Body of pancreas (tissue), 4 donors: ENCODE data around the gene REPIN1.

Source experiments
- POLR2A ChIP-seq, 3 donors: fragments of 450-650 bp; IDR thresholded peaks; one replicate each; pipeline ENCODE4 v1.6.1; 2016; ENCODE audit warnings: antibody characterized with exemption in 3 of 3, mild to moderate bottlenecking in 2 of 3
- TF ChIP-seq, protein P1 (sequence below), 7 experiments: fragments of 450-650 bp in 4 of 7; fragments of 200-600 bp in 3 of 7; sonication (generic) in 3 of 7; IDR thresholded peaks; one replicate each; pipeline ENCODE4 v1.5.1; 2016 to 2019; ENCODE audit warnings: antibody characterized with exemption in 7 of 7

DNA sequence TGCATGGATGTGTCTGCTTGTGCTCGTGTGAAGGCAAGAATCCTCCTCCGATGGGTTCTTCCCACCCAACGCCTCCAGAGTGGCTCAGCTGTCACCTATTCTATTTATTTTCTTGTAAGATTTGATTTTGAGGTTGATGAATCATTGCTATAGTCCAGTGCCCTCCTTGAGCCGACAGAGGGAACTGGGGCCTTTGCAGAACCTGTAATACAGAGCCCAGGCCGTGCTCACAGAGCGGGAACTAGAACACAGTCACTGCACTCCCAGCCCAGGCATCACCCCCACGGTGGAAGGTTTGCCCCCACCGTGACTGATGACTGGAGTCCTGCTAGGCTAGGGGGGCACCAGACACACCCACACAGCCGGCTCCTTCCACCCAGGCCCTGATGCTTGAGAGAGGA is 29.2 kb upstream of the REPIN1 start:
- TF ChIP-seq, protein P1, sequence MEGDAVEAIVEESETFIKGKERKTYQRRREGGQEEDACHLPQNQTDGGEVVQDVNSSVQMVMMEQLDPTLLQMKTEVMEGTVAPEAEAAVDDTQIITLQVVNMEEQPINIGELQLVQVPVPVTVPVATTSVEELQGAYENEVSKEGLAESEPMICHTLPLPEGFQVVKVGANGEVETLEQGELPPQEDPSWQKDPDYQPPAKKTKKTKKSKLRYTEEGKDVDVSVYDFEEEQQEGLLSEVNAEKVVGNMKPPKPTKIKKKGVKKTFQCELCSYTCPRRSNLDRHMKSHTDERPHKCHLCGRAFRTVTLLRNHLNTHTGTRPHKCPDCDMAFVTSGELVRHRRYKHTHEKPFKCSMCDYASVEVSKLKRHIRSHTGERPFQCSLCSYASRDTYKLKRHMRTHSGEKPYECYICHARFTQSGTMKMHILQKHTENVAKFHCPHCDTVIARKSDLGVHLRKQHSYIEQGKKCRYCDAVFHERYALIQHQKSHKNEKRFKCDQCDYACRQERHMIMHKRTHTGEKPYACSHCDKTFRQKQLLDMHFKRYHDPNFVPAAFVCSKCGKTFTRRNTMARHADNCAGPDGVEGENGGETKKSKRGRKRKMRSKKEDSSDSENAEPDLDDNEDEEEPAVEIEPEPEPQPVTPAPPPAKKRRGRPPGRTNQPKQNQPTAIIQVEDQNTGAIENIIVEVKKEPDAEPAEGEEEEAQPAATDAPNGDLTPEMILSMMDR (IDR thresholded peaks at IDR 0.05) = no peak
- no peak for TF ChIP-seq POLR2A (IDR thresholded peaks at IDR 0.05)
